Measurements from ENCODE around the gene FAIM2. TPM values are rescaled to one million over a fixed set of nuclear protein-coding genes. Genes with fewer than 3 reads are reported as not detected.

The FAIM2 gene
- total and polyA plus RNA-seq, 2 experiments from 2014 or later, result 0.61 to 2.0 TPM

DNA sequence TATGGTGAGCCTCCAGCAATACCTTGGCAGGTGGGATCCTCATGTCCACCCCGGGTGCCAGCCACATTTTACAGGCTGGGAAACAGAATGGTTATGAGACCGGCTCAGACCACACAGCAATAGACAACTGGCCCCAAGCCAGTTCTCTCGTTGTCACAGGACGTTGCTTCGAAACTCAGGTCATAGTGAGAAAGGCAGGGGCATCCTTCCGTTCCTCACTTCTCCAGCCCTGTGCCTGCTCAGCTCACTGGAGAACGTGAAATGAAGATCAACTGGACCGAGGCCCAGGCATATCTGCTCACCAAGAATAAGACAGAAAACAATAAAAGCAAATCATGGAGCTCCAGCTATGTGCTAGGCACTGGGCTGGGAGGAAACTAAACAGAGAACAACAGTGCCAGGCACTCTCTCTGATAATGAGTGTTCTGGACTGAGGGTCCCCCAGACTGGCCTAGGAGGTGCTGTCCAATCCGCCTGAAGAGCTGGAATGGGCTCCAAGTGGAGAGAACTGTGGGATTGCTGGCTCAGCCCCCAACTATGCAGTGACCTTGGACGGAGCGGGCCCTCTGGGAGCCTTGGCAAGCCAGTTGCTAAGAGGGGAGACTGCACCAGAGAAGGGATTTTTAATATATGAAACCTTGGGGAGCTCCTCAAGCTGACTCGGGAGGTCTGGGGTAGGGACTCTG, 18.8 kb upstream of the FAIM2 start:
- Histone ChIP-seq H3K27me3 (ENCODE audit: insufficient read depth) (no peaks in the 10 kb centered on the region), H3K4me2 (no peak overlapping the region), H3K79me2 (replicated peaks; ENCODE audit: insufficient read depth) (no peaks in the 10 kb centered on the region), H3K4me1 (ENCODE audit: insufficient read depth) (no peaks in the 10 kb centered on the region), H3F3A (replicated peaks; ENCODE audit: low read depth) (no peaks in the 10 kb centered on the region), H3K4me3 (no peak overlapping the region), H4K20me1 (replicated peaks; ENCODE audit: insufficient read depth) (no peaks in the 10 kb centered on the region), H3K27ac (ENCODE audit: low read depth) (no peak overlapping the region), H2AFZ (no peak overlapping the region), H3K36me3 (ENCODE audit: insufficient read depth) (no peaks in the 10 kb centered on the region), H3K9me2 (ENCODE audit: insufficient read depth) (no peaks in the 10 kb centered on the region)
- H3K27ac Mint-ChIP-seq, result no peak overlapping the region
- no peaks in the 10 kb centered on the region for H3K36me3 Mint-ChIP-seq (ENCODE audit: low read depth)
- H3K27me3 Mint-ChIP-seq (ENCODE audit: insufficient read depth, low read depth, poor library complexity), result peaks cover 8% of the 10 kb centered on the region
- H3K9me3 Mint-ChIP-seq, result no peaks in the 10 kb centered on the region
- no peaks in the 10 kb centered on the region; the same call in 2 of the 3 replicates for H3K4me1 Mint-ChIP-seq
- TF ChIP-seq ZNF331 (CRISPR knock-in tag; IDR thresholded peaks at IDR 0.05; ENCODE audit: low read depth), result no peak
- no peak for TF ChIP-seq REST (IDR thresholded peaks at IDR 0.05; ENCODE audit: unreplicated experiment)
- no peak for TF ChIP-seq EZH2 (IDR thresholded peaks at IDR 0.05; ENCODE audit: low read depth, unreplicated experiment)
- TF ChIP-seq, protein P1, sequence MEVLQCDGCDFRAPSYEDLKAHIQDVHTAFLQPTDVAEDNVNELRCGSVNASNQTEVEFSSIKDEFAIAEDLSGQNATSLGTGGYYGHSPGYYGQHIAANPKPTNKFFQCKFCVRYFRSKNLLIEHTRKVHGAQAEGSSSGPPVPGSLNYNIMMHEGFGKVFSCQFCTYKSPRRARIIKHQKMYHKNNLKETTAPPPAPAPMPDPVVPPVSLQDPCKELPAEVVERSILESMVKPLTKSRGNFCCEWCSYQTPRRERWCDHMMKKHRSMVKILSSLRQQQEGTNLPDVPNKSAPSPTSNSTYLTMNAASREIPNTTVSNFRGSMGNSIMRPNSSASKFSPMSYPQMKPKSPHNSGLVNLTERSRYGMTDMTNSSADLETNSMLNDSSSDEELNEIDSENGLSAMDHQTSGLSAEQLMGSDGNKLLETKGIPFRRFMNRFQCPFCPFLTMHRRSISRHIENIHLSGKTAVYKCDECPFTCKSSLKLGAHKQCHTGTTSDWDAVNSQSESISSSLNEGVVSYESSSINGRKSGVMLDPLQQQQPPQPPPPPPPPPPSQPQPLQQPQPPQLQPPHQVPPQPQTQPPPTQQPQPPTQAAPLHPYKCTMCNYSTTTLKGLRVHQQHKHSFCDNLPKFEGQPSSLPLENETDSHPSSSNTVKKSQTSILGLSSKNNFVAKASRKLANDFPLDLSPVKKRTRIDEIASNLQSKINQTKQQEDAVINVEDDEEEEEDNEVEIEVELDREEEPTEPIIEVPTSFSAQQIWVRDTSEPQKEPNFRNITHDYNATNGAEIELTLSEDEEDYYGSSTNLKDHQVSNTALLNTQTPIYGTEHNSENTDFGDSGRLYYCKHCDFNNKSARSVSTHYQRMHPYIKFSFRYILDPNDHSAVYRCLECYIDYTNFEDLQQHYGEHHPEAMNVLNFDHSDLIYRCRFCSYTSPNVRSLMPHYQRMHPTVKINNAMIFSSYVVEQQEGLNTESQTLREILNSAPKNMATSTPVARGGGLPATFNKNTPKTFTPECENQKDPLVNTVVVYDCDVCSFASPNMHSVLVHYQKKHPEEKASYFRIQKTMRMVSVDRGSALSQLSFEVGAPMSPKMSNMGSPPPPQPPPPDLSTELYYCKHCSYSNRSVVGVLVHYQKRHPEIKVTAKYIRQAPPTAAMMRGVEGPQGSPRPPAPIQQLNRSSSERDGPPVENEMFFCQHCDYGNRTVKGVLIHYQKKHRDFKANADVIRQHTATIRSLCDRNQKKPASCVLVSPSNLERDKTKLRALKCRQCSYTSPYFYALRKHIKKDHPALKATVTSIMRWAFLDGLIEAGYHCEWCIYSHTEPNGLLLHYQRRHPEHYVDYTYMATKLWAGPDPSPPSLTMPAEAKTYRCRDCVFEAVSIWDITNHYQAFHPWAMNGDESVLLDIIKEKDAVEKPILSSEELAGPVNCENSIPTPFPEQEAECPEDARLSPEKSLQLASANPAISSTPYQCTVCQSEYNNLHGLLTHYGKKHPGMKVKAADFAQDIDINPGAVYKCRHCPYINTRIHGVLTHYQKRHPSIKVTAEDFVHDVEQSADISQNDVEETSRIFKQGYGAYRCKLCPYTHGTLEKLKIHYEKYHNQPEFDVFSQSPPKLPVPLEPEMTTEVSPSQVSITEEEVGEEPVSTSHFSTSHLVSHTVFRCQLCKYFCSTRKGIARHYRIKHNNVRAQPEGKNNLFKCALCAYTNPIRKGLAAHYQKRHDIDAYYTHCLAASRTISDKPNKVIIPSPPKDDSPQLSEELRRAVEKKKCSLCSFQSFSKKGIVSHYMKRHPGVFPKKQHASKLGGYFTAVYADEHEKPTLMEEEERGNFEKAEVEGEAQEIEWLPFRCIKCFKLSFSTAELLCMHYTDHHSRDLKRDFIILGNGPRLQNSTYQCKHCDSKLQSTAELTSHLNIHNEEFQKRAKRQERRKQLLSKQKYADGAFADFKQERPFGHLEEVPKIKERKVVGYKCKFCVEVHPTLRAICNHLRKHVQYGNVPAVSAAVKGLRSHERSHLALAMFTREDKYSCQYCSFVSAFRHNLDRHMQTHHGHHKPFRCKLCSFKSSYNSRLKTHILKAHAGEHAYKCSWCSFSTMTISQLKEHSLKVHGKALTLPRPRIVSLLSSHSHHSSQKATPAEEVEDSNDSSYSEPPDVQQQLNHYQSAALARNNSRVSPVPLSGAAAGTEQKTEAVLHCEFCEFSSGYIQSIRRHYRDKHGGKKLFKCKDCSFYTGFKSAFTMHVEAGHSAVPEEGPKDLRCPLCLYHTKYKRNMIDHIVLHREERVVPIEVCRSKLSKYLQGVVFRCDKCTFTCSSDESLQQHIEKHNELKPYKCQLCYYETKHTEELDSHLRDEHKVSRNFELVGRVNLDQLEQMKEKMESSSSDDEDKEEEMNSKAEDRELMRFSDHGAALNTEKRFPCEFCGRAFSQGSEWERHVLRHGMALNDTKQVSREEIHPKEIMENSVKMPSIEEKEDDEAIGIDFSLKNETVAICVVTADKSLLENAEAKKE (CRISPR knock-in tag; IDR thresholded peaks at IDR 0.05), result no peak
- TF ChIP-seq NANOG (IDR thresholded peaks at IDR 0.05; ENCODE audit: borderline replicate concordance), result no peak
- TF ChIP-seq, protein P2, sequence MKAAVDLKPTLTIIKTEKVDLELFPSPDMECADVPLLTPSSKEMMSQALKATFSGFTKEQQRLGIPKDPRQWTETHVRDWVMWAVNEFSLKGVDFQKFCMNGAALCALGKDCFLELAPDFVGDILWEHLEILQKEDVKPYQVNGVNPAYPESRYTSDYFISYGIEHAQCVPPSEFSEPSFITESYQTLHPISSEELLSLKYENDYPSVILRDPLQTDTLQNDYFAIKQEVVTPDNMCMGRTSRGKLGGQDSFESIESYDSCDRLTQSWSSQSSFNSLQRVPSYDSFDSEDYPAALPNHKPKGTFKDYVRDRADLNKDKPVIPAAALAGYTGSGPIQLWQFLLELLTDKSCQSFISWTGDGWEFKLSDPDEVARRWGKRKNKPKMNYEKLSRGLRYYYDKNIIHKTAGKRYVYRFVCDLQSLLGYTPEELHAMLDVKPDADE (IDR thresholded peaks at IDR 0.05), result no peak
- no peak for TF ChIP-seq ZNF114 (CRISPR knock-in tag; IDR thresholded peaks at IDR 0.05)
- no peak for TF ChIP-seq CREB1 (CRISPR knock-in tag; IDR thresholded peaks at IDR 0.05; ENCODE audit: low read depth)
- no peak for TF ChIP-seq JUNB (IDR thresholded peaks at IDR 0.05; ENCODE audit: unreplicated experiment)
- TF ChIP-seq CTCF (conservative IDR thresholded peaks at IDR 0.05; ENCODE audit: low read depth in 2 of 2), result no peak
- no peak for TF ChIP-seq STAT1 (IDR thresholded peaks at IDR 0.05; ENCODE audit: unreplicated experiment)
- TF ChIP-seq EZH2phosphoT487 (IDR thresholded peaks at IDR 0.05; ENCODE audit: unreplicated experiment), result no peak
- TF ChIP-seq POLR2AphosphoS5 (IDR thresholded peaks at IDR 0.05; ENCODE audit: low read depth), result no peak
- DNase-seq (ENCODE audit: low spot score), result no peak
- no peak overlapping the region for H3K4me3 Mint-ChIP-seq
- no peak for ATAC-seq

All from GM23338 (cell line).